ENCODE measurements around the gene SF3B2. TPM values are rescaled to one million over a fixed set of nuclear protein-coding genes. Genes with fewer than 3 reads are reported as not detected.
"Not testable (repeated sequence)": the region's sequence is repeated elsewhere in the genome, so short reads cannot be mapped to it uniquely, and the experiment has no call there.

Gene SF3B2
- total RNA-seq, 2 donors from 2014 or later, result 123 to 131 TPM

- intact Hi-C loops (cut with DNase I, micrococcal nuclease), result no loop called here
- ATAC-seq, result peak; percentile 78
- peak; percentile 75 to 76 for DNase-seq
Observed at GRCh38 chr11:66069715-66070603, 17.8 kb downstream of the SF3B2 start, which contains the start of gene PACS1. Gene PACS1, plus strand, starts transcription at chr11:66070272. Its CDS starts 215 bp downstream, at chr11:66070487.

GRCh38 chr11:66070604-66071380, 18.6 kb downstream of the SF3B2 start:
- intact Hi-C loops (cut with DNase I, micrococcal nuclease), result no loop called here
- DNase-seq, result peak; percentile 41 to 56
- peak; percentile 44 for ATAC-seq

GRCh38 chr11:66071381-66071801, 19.2 kb downstream of the SF3B2 start:
- DNase-seq, result no peak
- no peak for ATAC-seq
- intact Hi-C loops (cut with DNase I, micrococcal nuclease), result no loop called here

- DNase-seq, result no peak
- ATAC-seq, result no peak
- intact Hi-C loops (cut with DNase I, micrococcal nuclease), result no loop called here
Observed at GRCh38 chr11:66072081-66072480, 19.9 kb downstream of the SF3B2 start.

GRCh38 chr11:66072518-66072917, 20.4 kb downstream of the SF3B2 start:
- ATAC-seq (no peak), DNase-seq (no peak)
- intact Hi-C loops (cut with DNase I, micrococcal nuclease), result no loop called here

- no peak for DNase-seq
- intact Hi-C loops (cut with DNase I, micrococcal nuclease), result no loop called here
Observed at GRCh38 chr11:66073669-66074068, 21.5 kb downstream of the SF3B2 start.

GRCh38 chr11:66075273-66075672, 23.1 kb downstream of the SF3B2 start:
- DNase-seq (no peak), ATAC-seq (no peak)
- intact Hi-C loops (cut with DNase I, micrococcal nuclease), result no loop called here

More at GRCh38 chr11:66073669-66074068, 21.5 kb downstream of the SF3B2 start:
- no peak for ATAC-seq

- no peak for ATAC-seq
- peak in 1 of 2 donors; percentile 7 for DNase-seq
- intact Hi-C loops (cut with DNase I, micrococcal nuclease), result no loop called here
Observed at GRCh38 chr11:66076561-66076960, 24.4 kb downstream of the SF3B2 start.

GRCh38 chr11:66077927-66078326, 25.8 kb downstream of the SF3B2 start:
- intact Hi-C loops (cut with DNase I, micrococcal nuclease), result no loop called here
- DNase-seq (no peak), ATAC-seq (no peak)

- ATAC-seq; intact Hi-C loops (cut with DNase I, micrococcal nuclease); DNase-seq: not testable (repeated sequence)
Observed at GRCh38 chr11:66078949-66079348, 26.8 kb downstream of the SF3B2 start.

GRCh38 chr11:66080055-66080817, 28.1 kb downstream of the SF3B2 start:
- intact Hi-C loops (cut with DNase I, micrococcal nuclease), result no loop called here
- DNase-seq, result peak; percentile 52 to 58
- ATAC-seq, result peak; percentile 62

- intact Hi-C loops (cut with DNase I, micrococcal nuclease), result no loop called here
Observed at GRCh38 chr11:66081505-66081904, 29.3 kb downstream of the SF3B2 start.

GRCh38 chr11:66082946-66083698, 31.0 kb downstream of the SF3B2 start:
- ATAC-seq, result peak; percentile 27
- DNase-seq, result no peak
- intact Hi-C loops (cut with DNase I, micrococcal nuclease), result no loop called here

More at GRCh38 chr11:66081505-66081904, 29.3 kb downstream of the SF3B2 start:
- ATAC-seq, result peak; percentile 78
- peak; percentile 63 to 66 for DNase-seq

GRCh38 chr11:66083767-66084166, 31.6 kb downstream of the SF3B2 start:
- DNase-seq, result no peak
- intact Hi-C loops (cut with DNase I, micrococcal nuclease), result no loop called here
- no peak for ATAC-seq

- intact Hi-C loops (cut with DNase I, micrococcal nuclease), result no loop called here
- no peak for ATAC-seq
- DNase-seq, result no peak
Observed at GRCh38 chr11:66084821-66085475, 32.8 kb downstream of the SF3B2 start.

GRCh38 chr11:66087148-66087908, 35.2 kb downstream of the SF3B2 start:
- DNase-seq (no peak), ATAC-seq (no peak)
- intact Hi-C loops (cut with DNase I, micrococcal nuclease), result no loop called here

GRCh38 chr11:66089067-66089466, 36.9 kb downstream of the SF3B2 start:
- DNase-seq, result no peak
- intact Hi-C loops (cut with DNase I, micrococcal nuclease), result no loop called here
- ATAC-seq, result no peak
